Fibroblast of skin of right biceps (primary cell): ENCODE results near the gene MT1H.
A peak's percentile ranks its signal among the peaks of the same experiment; 100 is the strongest.

Source experiments
- DNase-seq: peaks from one replicate; pipeline ENCODE4 v3.0.0-alpha.2; 2013

MT1H gene

DNA sequence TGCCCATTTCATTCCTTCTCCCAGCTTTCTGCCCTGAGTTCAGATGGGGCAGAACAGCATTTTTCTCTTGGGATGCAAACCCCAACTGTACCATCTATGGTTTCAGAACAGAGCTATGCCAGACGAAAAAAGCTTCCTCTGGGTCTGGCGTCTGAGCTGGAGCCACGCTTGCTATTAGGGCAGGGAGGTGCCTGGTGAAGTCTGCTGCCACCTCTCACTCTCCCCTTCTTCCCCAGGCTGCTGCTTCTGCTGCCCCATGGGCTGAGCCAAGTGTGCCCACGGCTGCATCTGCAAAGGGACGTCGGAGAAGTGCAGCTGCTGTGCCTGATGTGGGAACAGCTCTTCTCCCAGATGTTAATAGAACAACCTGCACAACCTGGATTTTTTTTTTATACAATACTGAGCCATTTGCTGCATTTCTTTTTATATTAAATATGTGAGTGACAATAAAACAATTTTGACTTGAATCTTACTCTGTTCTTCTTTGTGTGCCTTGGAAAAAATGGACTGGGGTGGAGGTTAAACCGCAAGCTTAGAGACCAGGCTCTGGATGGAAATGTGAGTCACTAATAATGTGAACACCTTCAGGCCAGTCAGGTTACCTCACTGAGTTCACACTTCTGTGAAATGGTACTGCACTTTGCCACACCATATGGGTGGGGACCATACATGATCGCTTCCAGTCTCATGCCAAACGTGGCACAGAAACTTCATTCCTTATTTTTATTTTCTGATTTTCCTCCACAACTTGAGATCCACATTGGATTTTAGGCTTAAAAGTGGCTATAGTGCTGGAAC is 32.8 kb upstream of the MT1H start:
- DNase-seq: no peak

DNA sequence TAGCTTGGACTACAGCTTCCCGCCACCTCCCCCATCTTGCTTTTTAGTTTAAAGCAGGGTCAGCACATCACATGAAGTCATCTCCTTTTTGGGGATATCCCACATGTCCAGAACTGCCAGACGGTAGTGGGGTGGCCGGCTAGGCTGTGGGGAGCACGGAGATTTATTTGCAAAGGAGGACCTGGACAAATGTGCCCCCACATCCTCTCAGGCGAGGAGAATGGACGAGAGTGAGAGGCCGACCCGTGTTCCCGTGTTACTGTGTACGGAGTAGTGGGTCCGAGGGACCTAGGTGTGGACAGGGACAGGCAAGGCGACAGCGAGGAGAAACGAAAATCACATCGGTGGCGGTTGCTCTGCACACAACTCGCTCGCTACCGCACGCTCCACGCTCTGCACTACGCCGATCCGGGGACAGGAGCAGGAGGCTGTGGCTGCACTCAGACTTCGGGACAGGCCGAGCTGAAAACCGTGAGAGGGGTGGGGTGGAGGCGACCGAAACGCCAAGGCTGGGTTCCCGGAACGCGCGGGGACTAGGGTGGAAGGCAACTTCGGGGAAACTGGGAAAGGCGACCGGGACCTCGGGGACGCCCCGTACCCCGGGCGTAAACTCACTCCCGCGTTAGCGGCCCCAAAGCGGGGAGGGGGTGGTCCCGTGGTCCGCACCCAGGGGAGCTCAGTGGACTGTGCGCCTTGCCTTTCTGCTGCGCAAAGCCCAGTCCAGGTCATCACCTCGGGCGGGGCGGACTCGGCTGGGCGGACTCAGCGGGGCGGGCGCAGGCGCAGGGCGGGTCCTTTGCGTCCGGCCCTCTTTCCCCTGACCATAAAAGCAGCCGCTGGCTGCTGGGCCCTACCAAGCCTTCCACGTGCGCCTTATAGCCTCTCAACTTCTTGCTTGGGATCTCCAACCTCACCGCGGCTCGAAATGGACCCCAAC is 31.5 kb upstream of the MT1H start, which contains the start of gene MT1A:
MT1A (plus strand) TSS at position 853 of the 937 bp plus-strand sequence; CDS start at position 926, 73 bp downstream.
- no peak for DNase-seq

DNA sequence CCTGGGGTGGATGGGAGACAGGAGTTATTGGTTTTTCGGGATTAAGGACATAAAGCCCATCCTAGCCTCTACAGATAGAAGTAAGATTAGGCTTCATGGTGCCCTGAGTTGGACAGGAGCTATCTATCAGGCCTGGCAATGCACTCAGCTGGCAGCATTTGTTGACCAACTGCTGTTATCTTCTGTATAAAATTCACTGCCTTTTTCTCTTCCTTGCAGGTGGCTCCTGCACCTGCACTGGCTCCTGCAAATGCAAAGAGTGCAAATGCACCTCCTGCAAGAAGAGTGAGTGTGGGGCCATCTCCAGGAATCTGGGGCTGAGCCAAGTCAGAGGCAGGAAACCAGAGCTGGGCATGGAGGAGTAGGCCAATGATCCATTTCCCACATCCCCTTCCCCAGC is 30.6 kb upstream of the MT1H start:
- no peak for DNase-seq

DNA sequence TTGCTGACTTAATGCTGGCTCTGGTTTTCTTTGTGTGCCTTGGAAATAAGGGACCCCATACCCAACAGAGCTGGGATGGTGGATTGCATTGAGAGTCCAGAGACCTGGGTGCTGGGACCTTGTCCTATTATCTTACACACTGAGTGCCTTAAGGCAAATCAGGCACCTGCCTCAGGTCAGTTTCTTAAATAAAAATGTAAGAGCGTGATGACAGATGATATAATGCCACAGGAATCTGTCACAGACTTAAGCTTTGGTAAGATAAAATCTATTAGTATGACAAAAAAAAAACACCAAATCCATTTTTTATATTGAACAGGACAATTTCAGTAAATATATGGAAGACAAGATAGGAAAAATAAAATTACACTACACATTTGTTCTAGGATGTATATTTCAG is 29.5 kb upstream of the MT1H start:
- no peak for DNase-seq

DNA sequence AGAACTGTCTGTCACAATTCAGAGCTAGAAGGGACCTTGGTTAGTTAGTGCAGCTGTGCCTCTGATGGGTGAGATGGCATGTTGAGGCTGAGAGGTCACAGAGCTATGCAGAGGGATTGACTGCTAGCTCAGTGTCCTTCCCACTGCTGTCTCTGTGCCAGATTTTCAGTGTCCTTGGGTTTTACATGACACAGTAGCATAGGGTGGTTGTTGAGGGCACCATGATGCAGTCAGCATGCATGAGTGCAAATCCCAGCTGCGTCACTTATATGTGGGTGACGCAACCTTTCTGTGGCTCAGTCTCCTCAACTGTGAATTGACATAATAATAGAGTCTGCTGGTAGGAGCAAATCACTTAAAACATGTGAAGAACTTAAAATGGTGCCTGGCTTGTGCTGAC is 28.4 kb upstream of the MT1H start:
- DNase-seq: no peak

DNA sequence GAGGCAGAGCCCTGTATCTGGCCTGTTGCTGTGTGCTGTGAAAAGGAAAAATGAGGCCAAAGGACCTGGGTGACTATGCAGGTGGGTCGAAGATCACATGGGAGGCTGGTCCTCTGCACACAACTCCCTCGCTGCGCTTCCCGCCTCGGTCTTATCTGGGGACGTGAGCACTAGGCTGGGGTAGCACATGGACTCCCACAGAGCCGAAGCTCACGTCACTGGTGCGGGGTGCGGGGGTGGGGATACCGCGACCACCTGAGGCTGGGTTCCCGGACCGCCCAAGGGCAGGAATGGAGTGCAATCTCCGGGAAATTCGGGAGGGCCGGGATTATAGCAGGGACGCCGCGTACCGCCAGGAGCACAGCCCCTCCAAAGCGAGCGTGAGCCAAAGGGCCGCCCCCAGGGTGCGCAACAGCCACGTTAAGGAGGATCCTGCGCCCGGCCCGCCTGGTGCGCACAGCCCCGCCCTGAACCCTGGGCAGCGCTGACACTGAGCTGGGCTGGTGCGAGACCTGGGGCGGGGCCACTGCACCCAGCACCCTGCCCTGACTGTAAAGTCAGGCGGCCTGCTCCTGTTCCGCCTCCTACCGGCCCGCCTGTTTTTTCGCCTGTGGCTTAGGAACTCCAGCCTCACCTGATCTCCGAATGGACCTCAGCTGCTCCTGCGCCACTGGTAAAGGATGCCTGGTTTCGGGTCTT is 26.4 kb upstream of the MT1H start:
- no peak for DNase-seq

DNA sequence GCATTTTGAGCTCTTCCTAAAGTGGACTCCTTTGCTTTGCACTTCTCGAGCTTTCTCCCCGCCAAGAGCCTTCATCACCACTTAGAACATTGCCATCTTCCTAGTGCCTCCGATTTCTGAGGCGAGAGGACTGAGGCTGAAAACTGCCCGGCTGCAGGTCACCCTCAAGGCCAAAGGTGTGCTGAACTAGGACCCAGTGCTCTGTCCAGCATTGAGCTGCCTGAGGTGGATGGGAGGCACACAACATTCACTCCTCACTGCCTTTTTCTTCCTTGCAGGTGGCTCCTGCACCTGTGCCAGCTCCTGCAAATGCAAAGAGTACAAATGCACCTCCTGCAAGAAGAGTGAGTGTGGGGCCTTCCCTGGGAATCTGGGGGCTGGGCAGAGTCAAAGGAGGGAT is 25.8 kb upstream of the MT1H start:
- no peak for DNase-seq

DNA sequence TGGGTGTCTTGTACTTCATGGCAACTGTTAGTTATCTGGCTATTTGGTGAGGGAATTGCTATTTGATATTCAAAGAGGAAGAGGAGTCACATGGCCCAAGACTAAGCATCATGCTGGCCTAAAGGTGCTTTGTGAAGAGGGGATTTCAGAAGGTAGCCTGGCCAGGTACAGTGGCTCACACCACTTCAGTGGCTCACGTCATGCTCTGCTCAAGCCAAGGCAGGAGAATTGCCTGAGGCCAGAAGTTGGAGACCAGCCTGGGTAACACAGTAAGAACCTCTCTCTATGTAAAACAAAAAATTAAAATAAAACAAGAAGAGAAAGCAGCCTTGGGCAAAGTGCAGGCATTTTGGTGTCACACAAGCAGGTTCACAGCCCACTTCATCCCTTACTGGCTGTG is 24.3 kb upstream of the MT1H start:
- DNase-seq: no peak

DNA sequence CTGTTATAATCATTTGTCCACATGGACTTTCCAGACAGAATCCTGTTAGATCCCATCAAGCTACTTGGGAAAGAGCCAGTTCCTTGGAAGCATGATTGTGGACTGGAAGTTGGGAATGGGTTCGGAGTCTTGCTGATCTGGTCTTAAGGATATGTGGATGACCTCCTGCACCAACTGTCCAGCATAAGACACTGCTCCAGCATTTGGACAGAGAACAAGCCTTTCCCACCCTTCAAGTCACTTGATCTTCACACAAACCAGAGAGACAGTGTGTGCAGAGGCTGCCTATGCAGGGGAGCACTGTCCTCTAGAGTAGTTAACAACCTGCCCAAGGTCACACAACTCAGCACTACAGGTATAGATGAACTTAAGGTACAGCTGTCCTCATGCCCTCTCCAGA is 23.8 kb upstream of the MT1H start:
- DNase-seq: no peak

DNA sequence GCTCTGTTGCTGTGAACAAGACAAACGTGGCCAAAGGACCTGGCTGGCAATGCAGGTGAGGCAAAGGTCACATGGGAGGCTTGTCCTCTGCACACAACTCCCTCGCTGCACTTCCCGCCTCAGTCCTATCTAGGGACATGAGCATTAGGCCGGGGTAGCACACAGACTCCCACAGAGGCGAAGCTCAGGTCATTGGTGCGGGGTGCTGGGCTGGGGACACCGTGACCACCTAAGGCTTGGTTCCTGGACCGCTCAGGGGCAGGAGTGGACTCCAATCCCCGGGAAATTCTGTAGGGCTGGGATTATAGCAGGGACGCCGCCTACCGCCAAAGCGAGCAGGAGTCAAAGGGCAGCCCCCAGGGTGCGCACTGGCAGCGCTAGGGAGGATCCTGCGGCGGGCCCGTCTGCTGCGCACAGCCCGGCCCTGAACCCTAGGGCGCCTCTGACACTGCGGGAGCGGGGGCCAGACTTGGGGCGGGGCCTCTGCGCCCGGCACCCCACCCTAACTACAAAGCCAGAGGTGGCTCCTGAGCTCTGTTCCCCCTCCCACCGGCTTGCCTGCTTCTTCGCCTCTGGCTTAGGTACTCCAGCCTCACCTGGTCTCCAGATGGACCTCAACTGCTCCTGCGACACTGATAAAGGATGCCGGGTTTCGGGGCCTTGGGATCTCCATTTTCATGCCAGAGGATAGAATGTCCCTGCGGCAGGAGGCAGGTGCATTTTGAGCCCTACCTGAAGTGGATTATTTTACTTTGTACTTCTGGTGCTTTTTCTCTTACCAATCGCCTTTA is 21.8 kb upstream of the MT1H start:
- no peak for DNase-seq

DNA sequence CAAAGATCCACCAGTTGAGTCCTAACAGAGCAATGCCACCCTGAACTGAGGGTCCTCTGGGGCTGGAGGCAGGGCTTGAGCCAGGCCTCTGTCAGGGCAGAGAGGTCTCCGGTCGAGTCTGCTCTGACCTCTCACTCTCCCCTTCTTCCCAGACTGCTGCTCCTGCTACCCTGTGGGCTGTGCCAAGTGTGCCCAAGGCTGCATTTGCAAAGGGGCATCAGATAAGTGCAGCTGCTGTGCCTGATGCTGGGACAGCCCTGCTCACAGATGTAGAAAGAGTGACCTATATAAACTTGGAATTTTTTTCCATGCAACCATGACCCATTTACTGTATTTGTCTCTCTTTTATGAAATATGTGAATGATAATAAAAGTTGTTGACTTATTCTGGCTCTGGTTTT is 20.3 kb upstream of the MT1H start:
- no peak for DNase-seq

DNA sequence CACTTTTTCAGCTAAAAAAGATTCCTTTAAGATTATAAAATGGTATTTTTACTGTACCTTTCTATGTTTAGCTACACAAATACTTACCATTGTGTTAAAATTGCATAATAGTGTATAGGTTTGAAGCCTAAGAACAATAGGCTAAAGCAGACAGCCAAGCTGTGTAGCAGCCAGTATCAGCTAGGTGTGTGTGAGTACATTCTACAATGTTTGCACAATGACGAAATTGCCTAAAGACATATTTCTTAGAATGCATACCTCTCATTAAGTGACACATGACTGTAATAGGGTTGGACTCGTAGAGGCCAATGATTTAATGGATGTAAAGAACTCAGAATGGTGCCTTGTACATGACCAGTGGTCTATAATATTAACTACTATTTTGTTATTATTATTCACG is 19.8 kb upstream of the MT1H start:
- no peak for DNase-seq

DNA sequence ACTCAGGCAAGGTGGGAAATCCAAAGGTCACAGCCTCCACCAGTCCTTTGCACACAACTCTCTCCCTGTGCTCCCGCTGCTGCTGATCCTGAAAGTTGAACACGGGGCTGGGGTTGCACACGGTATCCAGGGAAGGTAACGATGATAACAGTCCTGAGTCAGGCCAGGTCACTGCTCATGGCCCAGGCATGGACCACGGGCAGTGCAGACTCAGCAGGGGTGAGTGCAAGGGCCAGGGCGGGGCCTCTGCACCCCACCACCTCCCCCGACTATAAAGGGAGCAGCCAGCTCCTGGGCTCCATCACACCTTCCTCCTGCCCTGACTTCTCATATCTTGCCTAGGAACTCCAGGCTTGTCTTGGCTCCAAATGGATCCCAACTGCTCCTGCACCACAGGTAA is 18.0 kb upstream of the MT1H start, which contains the start of gene MT1B:
MT1B (plus strand) TSS at position 301 of the 400 bp plus-strand sequence; CDS start at position 369, 68 bp downstream.
- DNase-seq: no peak

DNA sequence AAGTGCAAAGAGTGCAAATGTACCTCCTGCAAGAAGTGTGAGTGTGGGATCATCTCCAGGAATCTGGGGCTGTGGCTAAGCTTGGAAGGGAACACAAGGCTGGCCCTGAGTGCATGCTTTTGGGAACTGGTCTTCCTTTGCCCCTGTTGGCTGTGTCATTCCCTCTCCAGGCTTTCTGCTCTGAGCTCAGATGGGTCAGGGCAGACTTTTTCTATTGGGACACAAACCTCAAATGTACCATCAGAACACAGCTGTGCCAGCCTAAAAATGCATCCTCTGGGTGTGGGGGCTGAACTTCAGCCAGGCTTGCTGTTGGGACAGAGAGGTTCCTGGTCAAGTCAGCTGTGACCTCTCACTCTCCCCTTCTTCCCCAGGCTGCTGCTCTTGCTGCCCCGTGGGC is 17.0 kb upstream of the MT1H start:
- no peak for DNase-seq

DNA sequence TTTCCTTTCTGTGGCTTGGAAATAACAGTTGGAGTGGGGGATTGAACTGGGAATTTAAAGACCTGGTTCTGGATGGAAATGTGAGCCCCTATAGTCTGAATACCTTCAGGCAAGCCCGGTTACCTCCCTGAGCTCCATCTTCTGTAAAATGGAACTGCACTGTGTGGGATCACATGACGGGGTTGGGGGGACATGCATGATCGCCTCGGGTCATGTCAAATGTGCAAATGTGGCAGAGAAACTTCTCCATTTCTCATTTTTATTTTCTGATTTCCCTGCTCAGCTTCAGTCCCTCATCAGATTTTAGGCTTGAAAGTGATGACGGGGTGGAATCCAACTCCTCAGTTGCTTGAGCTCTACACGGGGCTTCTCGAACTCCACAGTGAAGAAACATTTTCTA is 16.4 kb upstream of the MT1H start:
- DNase-seq: no peak

DNA sequence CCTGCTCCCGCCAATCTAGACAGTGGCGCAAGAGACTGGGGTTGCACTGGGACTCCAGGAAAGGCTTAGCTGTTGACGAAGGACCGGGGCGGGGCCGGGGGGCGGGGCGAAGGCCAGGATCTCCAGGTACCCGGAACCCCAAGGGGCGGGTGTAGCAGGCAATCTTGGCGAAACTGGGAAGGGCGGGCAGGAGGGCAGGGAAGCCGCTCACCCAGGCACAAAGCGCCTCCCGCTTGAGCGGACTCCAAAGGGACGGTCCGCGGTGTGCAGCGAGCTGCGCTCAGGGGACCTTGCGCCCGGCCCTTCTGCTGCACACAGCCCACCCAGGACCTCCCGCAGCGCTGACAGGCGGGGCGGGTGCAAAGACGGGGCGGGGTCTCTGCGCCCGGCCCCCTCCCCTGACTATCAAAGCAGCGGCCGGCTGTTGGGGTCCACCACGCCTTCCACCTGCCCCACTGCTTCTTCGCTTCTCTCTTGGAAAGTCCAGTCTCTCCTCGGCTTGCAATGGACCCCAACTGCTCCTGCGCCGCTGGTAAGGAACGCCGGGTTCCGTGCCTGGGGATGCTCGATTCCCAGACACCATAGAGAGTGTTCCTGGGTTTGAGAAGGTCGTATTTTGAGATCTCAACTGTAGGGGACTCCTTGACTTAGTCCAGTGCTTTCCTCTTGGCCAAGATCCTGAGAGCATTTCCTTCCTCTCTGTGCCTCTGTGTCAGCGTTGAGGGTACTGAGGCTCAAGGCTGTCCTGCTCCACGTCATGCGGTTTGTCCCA is 11.9 kb upstream of the MT1H start, which contains the start of gene MT1F:
MT1F (plus strand) TSS at position 405 of the 772 bp plus-strand sequence; CDS start at position 505, 100 bp downstream.
- DNase-seq: peak; percentile 23

DNA sequence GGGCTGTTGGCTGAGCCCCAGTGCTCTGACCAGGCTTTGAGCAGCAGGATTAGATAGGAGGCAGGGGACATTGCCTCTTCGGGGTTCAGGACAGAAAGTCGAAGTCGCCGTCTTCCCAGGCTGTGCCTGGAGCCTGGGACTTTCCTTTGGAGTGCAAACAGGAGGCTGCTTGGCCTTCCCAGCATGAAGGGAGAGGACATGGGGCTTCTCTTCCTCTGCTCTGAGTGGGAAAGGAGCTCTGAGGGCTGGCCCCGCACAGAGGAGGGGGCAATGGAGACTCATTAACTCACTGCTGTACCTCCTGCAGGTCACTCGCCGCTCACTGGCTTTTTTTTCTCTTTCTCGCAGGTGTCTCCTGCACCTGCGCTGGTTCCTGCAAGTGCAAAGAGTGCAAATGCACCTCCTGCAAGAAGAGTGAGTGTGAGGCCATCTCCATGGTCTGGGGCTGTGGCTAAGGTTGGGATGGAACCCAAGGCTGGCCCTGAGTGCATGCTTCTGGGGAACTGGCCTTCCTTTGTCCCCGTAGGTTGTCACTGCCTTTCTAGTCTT is 11.2 kb upstream of the MT1H start:
- no peak for DNase-seq

DNA sequence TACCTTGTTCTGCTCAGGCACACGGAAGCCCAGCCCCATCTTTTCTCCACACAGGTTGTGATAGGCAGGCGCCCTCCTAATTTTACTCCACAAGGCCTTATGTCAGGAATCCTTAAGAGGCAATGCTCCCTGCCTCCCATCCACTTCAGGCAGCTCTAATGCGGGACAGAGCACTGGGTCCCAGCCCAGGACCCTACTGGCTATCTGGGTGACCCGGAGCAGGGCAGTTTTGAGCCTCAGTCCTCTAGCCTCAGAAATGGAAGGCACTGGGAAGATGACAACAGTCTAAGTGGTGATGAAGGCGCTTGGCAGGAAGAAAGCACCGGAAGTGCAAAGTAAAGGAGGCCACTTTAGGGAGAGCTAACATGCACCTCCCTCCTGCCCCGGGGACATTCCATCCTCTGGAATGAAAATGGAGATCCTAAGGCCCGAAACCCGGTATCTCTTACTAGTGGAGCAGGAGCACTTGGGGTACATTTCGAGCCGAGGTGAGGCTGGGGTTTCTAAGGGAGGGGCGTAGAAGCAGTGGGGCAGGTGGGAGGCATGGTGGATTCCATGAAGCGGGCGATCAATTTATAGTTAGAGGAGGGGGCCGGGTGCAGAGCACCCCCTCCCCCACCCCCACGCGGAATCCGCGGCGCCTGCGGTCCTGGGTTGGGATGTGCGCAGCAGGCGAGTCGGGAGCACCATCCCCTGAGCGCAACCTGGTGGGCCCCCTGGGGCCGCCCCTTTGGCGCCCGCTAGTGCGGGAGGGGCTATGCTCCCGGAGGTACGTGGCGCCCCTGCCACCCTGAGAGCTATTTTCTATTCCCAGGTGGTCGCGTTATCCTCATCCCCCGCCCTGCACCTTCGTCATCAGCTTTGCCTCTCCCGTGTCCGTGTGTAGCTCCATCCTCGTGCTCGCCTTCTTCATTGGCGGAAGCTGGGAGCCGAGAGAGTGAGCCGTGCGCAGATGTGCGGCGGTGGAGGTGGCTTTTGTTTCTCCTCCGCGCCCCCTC is 7.0 kb upstream of the MT1H start:
- DNase-seq: no peak

DNA sequence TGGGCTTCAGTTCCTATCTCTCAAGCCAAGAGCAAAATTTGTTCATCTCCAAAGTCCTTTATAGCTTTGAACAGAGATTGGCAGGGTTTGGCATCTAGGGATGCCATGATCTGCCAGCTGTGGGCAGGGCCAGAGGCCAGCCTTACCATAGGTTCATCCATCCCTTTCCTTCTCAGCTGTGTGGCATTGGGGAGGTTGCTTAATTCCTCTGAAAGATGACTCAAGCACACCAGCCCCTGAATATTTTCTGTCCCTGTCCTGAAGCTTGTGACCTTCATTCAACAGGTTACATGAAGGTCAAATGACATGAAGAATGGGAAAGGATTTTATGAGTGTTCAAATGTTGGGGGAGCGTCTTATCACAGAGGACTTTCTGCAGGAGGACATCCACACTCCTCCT is 5.1 kb upstream of the MT1H start:
- no peak for DNase-seq
